HG02852 (cell line): ENCODE measurements around the gene CYRIA.

Experiments
- ATAC-seq: cut with Tn5 transposase; IDR thresholded peaks from one replicate; pipeline ENCODE4 v1.9.1; 2021; ENCODE audit warnings: mild to moderate bottlenecking, moderate library complexity; ENCODE audit not compliant: unreplicated experiment

CYRIA gene

DNA sequence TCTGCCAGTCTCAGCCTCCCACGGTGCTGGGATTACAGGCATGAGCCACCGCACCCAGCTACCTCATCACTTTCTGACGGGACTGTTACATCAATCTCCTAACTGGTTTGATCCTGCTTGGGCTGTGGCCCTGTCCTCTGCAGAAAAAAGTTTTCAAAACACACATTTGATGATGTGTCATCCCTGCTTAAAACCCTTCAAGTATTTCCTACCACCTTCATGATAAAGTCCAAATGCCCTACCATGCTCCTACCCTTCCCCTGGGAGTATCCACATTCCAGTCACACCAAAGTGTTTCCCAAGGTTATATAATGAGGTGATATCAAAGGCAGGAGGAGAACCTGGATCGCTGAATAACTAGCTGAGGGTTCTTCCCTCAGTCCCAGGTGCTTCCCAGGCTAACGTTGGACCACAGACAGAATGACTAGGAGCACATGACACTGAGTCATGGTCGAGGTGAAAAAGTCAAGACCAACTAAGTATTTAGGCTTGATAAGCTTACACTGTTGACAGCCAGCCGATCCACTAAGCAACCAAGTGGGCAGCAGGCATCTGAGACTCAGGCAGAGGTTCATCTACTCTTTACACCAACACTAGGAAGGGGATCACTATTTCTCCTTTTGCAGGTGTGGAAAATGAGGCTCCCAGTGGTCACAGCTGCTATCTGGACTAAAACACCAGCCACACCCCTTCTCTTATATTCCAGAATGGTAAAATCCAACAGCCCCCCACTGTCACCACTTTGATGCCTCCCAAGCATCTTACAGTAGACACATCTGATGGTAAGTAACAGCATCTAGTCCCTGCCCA is 31.8 kb downstream of the CYRIA start:
- ATAC-seq, result no peak

DNA sequence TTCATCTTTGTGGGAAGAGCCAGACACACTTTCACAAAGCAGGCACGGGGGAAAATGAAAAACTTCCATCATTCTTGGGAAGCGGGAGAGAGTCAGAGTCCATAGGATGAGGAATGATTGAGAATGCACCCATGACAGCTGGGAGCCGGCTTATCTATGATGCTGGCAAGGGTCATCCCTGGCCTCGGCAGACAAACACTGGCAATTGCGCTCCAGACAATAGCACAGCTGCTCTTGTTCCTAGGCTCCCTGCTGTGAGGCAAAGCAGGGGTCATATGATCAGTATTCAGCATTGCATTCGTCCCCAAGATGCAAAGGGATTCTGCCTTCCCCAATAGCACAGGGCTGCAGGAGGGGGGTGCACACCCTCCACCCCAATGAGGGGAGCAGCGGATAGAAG is 33.0 kb downstream of the CYRIA start:
- ATAC-seq, result no peak

DNA sequence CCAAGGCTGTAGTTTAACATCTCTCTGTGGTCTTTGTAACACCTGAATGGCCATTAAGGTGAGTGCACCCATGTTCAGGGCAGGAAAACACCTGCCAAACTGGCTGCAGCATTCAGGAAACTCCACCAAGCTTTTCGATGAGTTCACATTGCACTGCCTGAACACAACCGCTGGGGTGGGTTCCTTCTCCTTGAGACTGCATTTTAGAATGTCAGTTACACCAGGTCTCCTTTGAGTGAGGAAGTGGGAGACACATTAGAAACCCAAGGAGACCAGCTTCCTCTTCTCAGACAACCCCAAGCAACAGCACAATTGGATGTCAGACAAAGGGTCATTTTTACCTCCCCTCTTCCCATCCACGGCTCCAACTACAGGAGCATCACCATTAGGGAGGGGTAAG is 35.2 kb downstream of the CYRIA start:
- peak; percentile 42 for ATAC-seq

DNA sequence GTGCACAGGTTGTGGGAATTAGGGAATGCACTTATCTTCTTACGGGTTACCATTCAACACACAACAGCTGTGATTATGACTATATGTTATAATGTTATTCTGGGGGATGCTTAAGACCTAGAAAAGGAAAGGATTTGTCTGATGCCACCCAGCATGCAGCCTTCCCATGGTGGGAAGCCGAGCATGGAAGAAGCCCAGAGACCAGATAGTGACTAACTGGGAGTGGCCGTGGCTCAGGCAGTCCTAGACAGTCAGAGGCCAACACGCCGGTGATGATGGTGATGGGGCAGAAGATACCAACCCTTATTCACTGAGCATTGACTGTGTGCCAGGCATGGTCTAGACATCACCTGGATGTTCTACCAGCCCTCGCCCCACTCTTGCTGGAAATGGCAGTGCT is 35.9 kb downstream of the CYRIA start:
- ATAC-seq, result no peak

DNA sequence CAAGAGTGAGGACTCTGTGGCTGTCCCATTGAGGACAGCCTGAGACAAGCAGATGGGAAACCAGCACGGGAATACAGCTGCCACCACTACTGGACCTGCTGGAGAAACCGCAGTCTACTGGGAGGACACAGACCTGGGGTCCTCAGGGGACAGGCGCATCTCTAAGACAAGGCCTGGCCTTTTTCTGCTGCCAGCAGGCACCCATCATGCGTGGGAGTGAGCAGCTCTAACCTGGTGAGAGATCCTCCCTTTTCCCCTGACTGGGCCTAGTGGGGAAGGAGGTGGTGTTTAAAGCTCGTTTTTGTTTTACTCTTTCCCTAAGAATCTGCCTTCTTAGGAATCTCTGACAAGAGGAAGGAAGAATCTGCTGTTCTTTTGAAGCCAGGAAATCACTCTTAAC is 36.6 kb downstream of the CYRIA start:
- no peak for ATAC-seq

DNA sequence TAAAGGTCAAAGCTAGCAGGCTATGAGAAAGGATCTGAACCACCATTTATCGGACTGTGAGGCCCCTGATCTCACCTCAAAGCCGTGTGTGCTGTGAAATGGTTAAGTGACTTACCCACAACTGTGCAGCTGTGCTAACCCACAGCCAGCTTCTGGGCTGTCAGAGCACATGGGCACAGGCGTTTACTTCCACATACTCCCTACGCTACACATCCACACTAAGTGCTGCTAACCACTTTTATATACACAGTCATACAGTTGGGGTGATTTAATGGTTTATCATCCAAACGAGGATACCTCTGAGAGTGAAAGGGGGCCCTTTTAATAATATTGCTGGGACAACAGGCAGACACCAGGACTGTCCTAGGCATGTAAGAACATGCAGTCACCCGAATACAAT is 37.3 kb downstream of the CYRIA start:
- no peak for ATAC-seq

DNA sequence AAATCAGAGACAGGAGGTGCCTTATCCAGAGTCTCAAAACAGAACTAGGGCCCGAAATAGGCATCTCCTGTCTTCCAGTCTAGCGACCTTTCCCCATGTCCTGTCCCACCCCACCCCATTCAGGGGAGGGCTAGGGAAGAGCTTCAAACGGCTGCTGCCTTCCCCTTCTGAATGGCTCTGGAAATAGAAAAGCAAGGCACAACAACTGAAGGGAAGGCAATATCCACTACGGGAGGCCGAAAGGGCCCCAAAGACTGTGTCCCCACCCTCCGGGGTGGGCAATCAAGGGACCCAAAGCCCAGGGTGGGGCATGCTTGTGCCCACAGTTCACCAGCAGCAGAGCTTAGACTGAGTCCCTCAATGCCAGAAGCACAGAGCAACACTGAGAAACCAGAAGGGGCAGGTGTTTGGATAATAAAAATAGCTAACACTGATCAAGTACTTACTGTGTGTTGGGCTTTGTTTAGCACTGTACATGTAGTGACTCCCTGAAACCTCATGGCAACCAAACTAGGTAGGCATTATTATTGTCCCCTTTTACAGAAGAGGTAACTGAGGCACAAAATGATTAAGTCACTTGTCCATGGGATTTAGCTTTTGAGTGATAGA is 38.5 kb downstream of the CYRIA start:
- no peak for ATAC-seq

DNA sequence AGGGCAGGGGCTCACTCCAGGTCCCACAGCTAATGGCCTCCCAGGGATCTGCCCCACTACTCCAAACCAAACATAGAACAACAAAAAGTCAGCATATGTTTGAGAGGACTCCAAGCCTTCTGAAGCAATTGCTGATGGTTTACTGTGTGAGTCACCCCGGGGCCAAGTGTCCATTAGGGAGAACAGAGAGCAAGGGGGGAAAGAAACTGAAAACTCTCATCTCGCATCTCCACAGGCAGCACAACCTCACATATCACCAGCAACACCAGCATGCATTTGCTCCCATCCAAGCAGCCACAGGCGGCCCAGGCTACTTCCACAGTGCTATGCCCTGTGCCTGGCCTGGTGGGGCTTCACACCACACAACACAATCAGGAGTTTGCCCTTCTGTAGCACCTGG is 39.1 kb downstream of the CYRIA start:
- no peak for ATAC-seq

DNA sequence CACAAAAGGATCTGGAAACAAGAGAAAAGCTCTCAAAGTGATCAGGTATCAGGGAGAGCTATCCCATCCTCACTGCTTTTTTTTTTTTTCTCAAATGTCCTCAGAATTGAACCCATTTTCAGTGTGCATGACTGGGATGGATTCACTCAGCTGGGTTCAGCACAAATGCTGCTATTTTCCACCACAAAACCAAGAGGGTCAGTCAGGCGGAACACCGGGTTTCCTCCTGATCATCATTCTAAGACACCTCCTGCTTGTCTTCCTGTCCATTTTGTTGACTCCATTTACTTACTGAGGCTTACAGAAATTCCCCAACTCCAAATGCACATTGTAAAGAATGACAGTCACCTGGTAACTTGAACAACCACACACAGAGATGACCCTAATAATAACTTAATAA is 39.9 kb downstream of the CYRIA start:
- ATAC-seq, result peak; percentile 74

DNA sequence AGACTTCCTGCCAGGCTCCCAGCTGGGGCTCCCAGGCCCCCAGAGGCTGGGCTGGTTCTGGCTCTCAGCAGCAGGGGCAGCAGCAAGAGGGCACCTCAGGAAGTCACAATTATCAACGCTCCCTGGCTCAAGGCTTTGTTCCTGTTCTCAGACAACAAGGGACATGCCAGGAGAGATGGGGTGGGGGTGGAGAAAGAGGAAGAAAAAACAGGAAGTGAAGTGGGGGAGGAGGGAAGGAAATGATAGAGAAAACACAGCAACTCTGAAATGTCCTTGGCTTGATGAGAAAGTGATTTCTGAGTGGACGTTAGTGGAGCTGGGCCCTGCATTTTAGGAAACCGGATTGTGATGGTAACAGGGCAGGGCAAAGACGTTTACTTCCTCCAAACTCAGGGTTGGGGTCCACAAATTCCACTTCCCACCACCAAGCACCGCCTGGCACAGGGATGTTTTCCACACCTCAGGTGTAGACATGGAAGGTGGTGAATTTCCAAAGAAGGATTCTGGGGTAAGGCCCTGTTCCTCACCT is 40.4 kb downstream of the CYRIA start:
- peak; percentile 18 for ATAC-seq

DNA sequence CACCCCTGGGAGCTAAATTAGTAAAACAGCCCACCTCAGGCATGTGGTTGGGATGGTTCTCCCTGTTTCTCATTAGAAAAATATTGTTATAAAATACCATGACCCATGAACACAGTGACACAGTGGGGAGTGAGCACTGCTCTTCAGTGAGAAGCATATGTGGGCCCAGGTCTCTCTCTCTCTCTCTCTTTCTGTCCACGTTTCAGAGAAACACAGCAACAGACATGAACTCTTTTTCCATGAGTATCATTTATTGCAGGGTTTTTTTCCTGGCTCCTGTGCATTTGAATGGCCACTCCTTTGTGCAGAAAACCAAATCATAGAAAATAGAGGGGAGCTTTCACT is 41.2 kb downstream of the CYRIA start:
- ATAC-seq, result no peak

DNA sequence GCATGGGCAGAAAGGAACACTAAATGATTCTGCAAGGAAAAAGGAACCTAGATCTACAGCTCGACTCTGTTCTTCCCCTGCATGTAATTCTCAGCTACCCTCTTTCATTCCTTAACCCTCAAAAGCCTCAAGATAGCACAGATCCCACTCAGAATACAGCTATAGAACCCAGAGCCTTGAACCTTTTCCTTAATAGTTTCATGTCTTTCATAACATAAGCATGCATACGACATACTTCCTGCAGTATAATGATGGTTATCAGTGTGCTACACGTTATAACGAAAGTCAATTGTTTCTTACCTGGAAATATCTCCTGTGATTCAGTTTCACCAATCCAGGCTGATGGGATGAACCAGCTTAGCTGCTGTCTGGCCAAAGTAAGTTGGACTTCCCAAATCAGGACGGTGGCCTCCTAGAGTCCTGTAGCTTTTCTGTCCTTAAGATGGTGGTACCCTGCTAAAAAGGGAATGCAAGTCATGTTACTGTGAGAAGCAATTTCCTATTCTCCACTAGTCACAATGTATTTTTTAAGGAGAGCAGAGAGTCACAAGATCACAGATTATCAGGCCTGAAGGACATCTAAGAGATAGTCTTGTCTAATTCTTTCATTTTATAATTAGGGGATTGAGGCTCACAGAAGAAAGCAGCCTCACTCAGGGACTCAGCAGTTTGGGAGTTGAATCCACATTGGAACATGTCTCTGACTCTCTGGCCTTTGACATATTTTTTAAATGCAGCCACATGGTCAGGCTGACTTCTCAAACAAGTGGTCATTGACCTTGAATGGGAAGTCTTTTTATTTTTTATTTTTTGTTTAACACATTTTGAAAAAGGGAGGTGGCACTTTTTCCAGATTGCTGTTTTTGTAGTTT is 41.8 kb downstream of the CYRIA start:
- no peak for ATAC-seq

DNA sequence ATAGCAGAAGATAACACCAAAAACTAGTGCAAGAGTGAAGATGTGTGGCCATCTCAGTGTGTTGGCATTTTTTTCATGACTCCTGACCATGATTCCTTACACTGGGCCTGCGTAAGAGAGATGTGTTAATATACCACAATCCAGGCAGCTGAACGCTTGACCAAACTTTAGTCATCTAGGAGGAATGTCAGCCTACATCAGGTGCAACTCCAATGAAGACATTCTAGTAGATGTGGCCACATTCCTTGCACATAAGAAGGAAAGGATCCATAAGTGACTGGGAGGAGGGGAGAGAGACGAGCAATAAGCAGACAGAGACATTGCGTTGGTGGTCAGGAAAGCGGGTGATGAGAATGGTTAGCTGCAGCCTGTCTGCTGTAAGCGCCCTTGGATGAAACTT is 42.6 kb downstream of the CYRIA start:
- no peak for ATAC-seq

DNA sequence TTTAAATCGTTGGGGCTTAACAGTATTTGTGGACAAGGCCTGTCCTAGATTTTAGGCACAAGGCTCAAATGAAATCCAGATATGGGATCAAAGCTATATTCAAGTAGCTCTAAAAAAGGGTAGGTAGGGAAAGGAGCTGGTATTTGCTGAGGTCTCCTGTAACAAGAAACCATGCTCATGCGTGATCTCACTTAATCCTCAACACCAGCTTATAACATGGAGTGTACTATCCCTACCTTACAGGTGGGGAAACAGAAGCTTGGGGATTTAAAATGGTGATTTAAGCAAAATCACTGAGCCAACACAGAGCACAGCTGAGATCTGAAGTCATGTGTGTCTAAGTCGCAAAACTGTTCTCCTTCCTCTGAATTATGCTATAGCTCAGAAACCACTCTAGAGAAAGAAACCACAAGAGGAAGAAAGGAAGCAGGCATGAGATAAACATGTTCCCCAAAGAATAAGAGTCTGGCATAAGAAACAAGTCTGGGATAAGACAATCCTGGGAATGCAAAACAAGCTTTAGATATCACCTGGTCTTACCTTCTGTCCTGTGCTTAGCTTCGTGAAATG is 43.1 kb downstream of the CYRIA start:
- ATAC-seq, result no peak

DNA sequence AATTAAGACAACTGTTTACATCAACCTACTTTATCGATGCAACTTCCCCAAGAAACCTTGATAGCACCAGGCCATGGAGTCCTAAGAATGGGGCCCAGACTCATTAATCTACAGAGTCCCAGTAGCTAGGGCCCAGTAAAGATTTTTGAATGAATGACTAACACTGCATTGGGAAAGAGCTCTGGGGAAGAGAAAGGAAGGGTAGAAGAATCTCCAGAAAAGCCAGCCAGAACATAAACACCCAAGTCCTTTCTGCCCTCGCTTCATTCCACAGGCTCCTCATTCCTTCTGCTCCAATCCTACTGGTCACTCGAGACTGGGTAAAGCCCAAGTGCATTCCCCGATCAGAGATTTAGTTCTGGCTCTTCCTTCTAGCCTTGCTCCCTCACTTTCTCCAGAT is 44.3 kb downstream of the CYRIA start:
- no peak for ATAC-seq

DNA sequence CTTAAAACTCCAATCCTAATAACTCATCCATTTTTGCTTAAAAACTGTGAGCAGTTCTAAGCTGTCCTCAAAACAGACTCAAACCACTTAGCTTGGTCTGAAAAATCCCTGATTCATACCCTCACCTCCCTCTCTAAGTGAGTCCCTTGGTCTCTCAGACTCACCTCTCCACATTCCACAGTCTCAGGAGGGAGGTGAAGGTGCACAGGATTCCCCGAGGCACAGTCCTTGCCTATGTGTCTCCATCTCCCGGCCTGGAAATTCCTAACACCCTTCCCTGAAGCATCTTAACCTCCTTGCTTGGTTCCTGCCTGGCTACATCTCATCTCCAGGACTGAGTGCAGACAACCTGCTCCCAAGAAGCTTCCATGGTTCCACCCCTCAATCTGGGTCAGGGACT is 45.0 kb downstream of the CYRIA start:
- ATAC-seq, result no peak

DNA sequence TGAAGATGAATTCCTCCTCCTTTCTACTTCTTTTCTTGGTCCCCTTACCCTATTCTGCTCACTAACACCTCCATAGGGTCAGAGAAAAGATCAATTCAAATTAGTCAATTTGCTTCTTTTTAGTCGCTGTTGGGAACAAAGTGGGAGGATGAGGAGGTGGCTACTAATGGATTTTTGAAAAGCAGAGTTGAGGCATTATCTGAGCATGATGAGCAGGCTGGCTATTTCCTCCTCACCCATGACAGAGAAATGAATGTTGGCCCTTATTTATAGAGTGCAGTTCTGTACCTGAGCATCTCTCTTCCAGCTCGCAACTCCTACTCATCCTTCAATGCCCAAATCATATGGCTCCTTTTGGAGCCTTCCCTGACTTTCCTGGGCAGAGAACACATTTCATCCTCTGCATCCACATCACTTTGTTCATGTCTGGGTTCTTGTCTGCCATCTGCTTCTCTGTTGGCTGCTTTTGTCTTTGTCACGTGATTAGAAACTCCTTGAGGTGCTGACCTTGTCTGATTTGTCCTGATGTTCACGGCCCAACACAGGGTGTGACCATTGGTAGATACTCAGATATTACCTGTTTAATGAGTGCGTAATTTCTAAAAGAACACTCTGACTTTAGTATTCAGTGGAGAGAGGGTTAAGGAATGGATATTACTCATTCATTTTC is 45.9 kb downstream of the CYRIA start:
- ATAC-seq, result no peak

DNA sequence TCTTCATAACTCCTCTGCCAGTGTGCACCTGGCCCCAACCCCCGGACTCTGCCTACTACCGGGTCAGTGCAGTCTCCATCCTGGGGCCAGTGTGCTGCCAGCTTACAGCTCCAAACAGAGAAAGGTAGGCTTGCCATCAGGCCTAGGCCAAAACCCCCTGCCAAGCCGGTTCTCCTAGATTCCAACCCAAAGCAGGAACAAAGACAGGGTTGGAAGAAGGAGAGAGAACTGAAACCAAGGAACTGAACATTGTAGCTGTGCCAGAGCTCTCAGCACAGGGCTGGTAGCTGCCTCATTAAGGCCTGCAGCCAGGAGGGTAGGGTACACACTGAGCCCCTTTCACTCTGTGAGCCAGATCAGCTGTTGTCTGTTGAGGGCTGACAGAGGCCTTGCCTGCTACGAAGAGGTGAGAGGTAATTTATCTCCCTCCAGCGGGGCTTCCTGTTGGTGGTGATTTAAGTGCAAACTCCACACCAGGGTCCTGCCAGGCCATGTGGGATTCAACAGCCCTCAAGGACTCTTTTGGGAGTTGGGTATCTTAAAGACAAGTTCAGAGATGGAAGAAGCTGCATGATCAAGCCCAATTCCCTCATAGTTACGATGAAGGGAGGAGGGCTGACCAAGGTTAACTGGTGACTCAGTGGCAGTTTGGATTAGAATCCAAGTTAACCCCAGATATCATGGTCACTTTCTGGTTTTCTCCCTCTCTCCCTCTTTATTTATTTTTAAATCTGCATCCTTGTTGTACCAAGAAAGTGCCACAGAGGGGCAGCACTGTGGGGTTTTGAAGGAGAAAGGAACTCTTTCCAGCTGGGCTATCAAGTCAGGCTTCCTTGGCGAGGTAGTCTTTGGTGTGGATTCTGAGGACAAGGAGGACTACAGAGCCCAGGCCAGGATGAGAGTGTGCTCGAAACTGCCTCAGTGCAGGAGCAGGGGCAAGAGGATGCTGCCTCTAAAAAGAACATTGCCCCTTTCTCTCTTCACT is 48.1 kb downstream of the CYRIA start:
- ATAC-seq, result no peak
